Stimulated activated memory B cell treated with anti-CD40 and anti-IgM and Interleukin-4, amounts not matched to agents 10 μg/mL and 1 μg/mL and 100 μg/mL, for 72 hours (primary cell): ENCODE measurements around the gene ATRIP.
"Not testable (repeated sequence)": the region's sequence is repeated elsewhere in the genome, so short reads cannot be mapped to it uniquely, and the experiment has no call there.

Source experiments
- ATAC-seq: fragments of 150-1000 bp; cut with Tn5 transposase; 2 replicates; pipeline ENCODE4 v1.10.0; 2021
- H3K27ac Mint-ChIP-seq: one replicate; pipeline ENCODE4 v1.8.0; 2022; ENCODE audit warnings: mild to moderate bottlenecking, mixed read lengths
- H3K27me3 Mint-ChIP-seq: one replicate; pipeline ENCODE4 v1.8.0; 2022; ENCODE audit warnings: mixed read lengths
- H3K36me3 Mint-ChIP-seq: one replicate; pipeline ENCODE4 v1.8.0; 2022; ENCODE audit warnings: mixed read lengths
- H3K4me1 Mint-ChIP-seq: one replicate; pipeline ENCODE4 v1.8.0; 2022; ENCODE audit warnings: mixed read lengths
- H3K4me3 Mint-ChIP-seq: one replicate; pipeline ENCODE4 v1.8.0; 2022; ENCODE audit warnings: mild to moderate bottlenecking, moderate library complexity, mixed read lengths
- H3K9me3 Mint-ChIP-seq: one replicate; pipeline ENCODE4 v1.8.0; 2022; ENCODE audit warnings: mixed read lengths

The ATRIP gene

GRCh38 chr3:48476426-48477053 is 30.0 kb downstream of the ATRIP start:
- Mint-ChIP-seq H3K27me3 (no peaks in the 10 kb centered on the region), H3K9me3 (no peaks in the 10 kb centered on the region), H3K27ac (no peak overlapping the region), H3K36me3 (no peaks in the 10 kb centered on the region), H3K4me1 (peaks cover 43% of the 10 kb centered on the region), H3K4me3 (no peak overlapping the region)
- ATAC-seq, result no peak

- no peak for ATAC-seq
- no peaks in the 10 kb centered on the region for H3K27me3 Mint-ChIP-seq
- H3K4me1 Mint-ChIP-seq, result peaks cover 39% of the 10 kb centered on the region
- no peaks in the 10 kb centered on the region for H3K36me3 Mint-ChIP-seq
- no peaks in the 10 kb centered on the region for H3K9me3 Mint-ChIP-seq
- H3K27ac Mint-ChIP-seq, result peak overlapping the region; percentile 90
- H3K4me3 Mint-ChIP-seq, result no peak overlapping the region
Observed at GRCh38 chr3:48477959-48478520, 31.5 kb downstream of the ATRIP start.

- Mint-ChIP-seq H3K27me3 (no peaks in the 10 kb centered on the region), H3K27ac (peak overlapping the region; percentile 90), H3K4me1 (peaks cover 32% of the 10 kb centered on the region), H3K9me3 (no peaks in the 10 kb centered on the region), H3K4me3 (peak overlapping the region; percentile 30), H3K36me3 (no peaks in the 10 kb centered on the region)
- peak; percentile 79 for ATAC-seq
Observed at GRCh38 chr3:48478626-48479555, 32.4 kb downstream of the ATRIP start.

- H3K27ac Mint-ChIP-seq, H3K36me3 Mint-ChIP-seq, ATAC-seq, H3K9me3 Mint-ChIP-seq, H3K27me3 Mint-ChIP-seq, H3K4me3 Mint-ChIP-seq: not testable (repeated sequence)
- H3K4me1 Mint-ChIP-seq, result peaks cover 22% of the 10 kb centered on the region
Observed at GRCh38 chr3:48480891-48481290, 34.4 kb downstream of the ATRIP start.

- ATAC-seq, H3K4me3 Mint-ChIP-seq, H3K9me3 Mint-ChIP-seq, H3K27me3 Mint-ChIP-seq, H3K36me3 Mint-ChIP-seq, H3K27ac Mint-ChIP-seq: not testable (repeated sequence)
- peaks cover 17% of the 10 kb centered on the region for H3K4me1 Mint-ChIP-seq
Observed at GRCh38 chr3:48482822-48483221, 36.3 kb downstream of the ATRIP start.

- Mint-ChIP-seq H3K36me3 (no peaks in the 10 kb centered on the region), H3K9me3 (no peaks in the 10 kb centered on the region), H3K27ac (no peak overlapping the region), H3K4me3 (no peak overlapping the region), H3K4me1 (peaks cover under 1% of the 10 kb centered on the region), H3K27me3 (no peaks in the 10 kb centered on the region)
- no peak for ATAC-seq
Observed at GRCh38 chr3:48486952-48487351, 40.4 kb downstream of the ATRIP start.

- Mint-ChIP-seq H3K27me3 (no peaks in the 10 kb centered on the region), H3K9me3 (no peaks in the 10 kb centered on the region), H3K4me3 (peak overlapping the region; percentile 73), H3K27ac (peak overlapping the region; percentile 58), H3K4me1 (peaks cover 9% of the 10 kb centered on the region), H3K36me3 (peaks cover 2% of the 10 kb centered on the region)
- peak; percentile 92 for ATAC-seq
Observed at GRCh38 chr3:48492461-48493202, 46.1 kb downstream of the ATRIP start.

- peaks cover 9% of the 10 kb centered on the region for H3K4me1 Mint-ChIP-seq
- H3K4me3 Mint-ChIP-seq, result no peak overlapping the region
- ATAC-seq, result no peak
- H3K36me3 Mint-ChIP-seq, result peaks cover 7% of the 10 kb centered on the region
- H3K27ac Mint-ChIP-seq, result no peak overlapping the region
- no peaks in the 10 kb centered on the region for H3K27me3 Mint-ChIP-seq
- no peaks in the 10 kb centered on the region for H3K9me3 Mint-ChIP-seq
Observed at GRCh38 chr3:48493203-48493501, 46.6 kb downstream of the ATRIP start.

GRCh38 chr3:48500656-48501055 is 54.1 kb downstream of the ATRIP start:
- Mint-ChIP-seq H3K27ac (no peak overlapping the region), H3K4me3 (no peak overlapping the region), H3K27me3 (no peaks in the 10 kb centered on the region), H3K4me1 (peaks cover 13% of the 10 kb centered on the region), H3K36me3 (peaks cover 13% of the 10 kb centered on the region), H3K9me3 (peaks cover 3% of the 10 kb centered on the region)
- no peak for ATAC-seq

- Mint-ChIP-seq H3K27ac (no peak overlapping the region), H3K4me1 (peaks cover 13% of the 10 kb centered on the region), H3K9me3 (peaks cover 3% of the 10 kb centered on the region), H3K36me3 (peaks cover 13% of the 10 kb centered on the region), H3K27me3 (no peaks in the 10 kb centered on the region), H3K4me3 (no peak overlapping the region)
- peak; percentile 11 for ATAC-seq
Observed at GRCh38 chr3:48501196-48501595, 54.7 kb downstream of the ATRIP start.

- Mint-ChIP-seq H3K27ac (no peak overlapping the region), H3K4me3 (no peak overlapping the region), H3K36me3 (peaks cover 13% of the 10 kb centered on the region), H3K4me1 (peaks cover 13% of the 10 kb centered on the region), H3K27me3 (no peaks in the 10 kb centered on the region), H3K9me3 (peaks cover 3% of the 10 kb centered on the region)
- no peak for ATAC-seq
Observed at GRCh38 chr3:48502121-48502520, 55.6 kb downstream of the ATRIP start.

- ATAC-seq, result no peak
- H3K27ac Mint-ChIP-seq, result peak overlapping the region; percentile 80
- no peak overlapping the region for H3K4me3 Mint-ChIP-seq
- peaks cover 3% of the 10 kb centered on the region for H3K9me3 Mint-ChIP-seq
- H3K4me1 Mint-ChIP-seq, result peaks cover 19% of the 10 kb centered on the region
- H3K36me3 Mint-ChIP-seq, result peaks cover 10% of the 10 kb centered on the region
- no peaks in the 10 kb centered on the region for H3K27me3 Mint-ChIP-seq
Observed at GRCh38 chr3:48502728-48503168, 56.2 kb downstream of the ATRIP start.

- Mint-ChIP-seq H3K9me3 (peaks cover 2% of the 10 kb centered on the region), H3K4me3 (peak overlapping the region; percentile 78), H3K4me1 (peaks cover 21% of the 10 kb centered on the region), H3K27me3 (no peaks in the 10 kb centered on the region), H3K36me3 (peaks cover 2% of the 10 kb centered on the region), H3K27ac (peak overlapping the region; percentile 80)
- no peak for ATAC-seq
Observed at GRCh38 chr3:48503401-48504050, 57.0 kb downstream of the ATRIP start.

GRCh38 chr3:48504051-48504946 is 57.8 kb downstream of the ATRIP start, which contains the start of gene SHISA5:
TSS of gene SHISA5 (minus strand) at chr3:48504174. CDS start at chr3:48504094, 80 bp downstream.
- ATAC-seq, result peak; percentile 77
- H3K36me3 Mint-ChIP-seq, result no peaks in the 10 kb centered on the region
- no peaks in the 10 kb centered on the region for H3K27me3 Mint-ChIP-seq
- H3K4me3 Mint-ChIP-seq, result peak within 1 kb of the TSS; percentile 78
- H3K27ac Mint-ChIP-seq, result peak within 1 kb of the TSS; percentile 80
- H3K4me1 Mint-ChIP-seq, result peaks cover 21% of the 10 kb centered on the region
- H3K9me3 Mint-ChIP-seq, result no peaks in the 10 kb centered on the region
